Fibroblast of peridontal ligament (primary cell): ENCODE data around the gene PPP1R2B.
"Not testable (repeated sequence)": the region's sequence is repeated elsewhere in the genome, so short reads cannot be mapped to it uniquely, and the experiment has no call there.

ENCODE experiments used
- DNase-seq: peaks from one replicate; pipeline ENCODE4 v3.0.0-alpha.2; 2010; ENCODE audit errors: extremely low read depth

PPP1R2B gene

GRCh38 chr5:156850206-156850751 is at the start of gene PPP1R2B:
PPP1R2B (plus strand) TSS chr5:156850295; CDS start chr5:156850563, 268 bp downstream.
- DNase-seq, result no peak

- no peak for DNase-seq
These were observed 49.2 kb upstream of the PPP1R2B start for GRCh38 chr5:156800929-156801328.

GRCh38 chr5:156802501-156802900 is 47.6 kb upstream of the PPP1R2B start:
- no peak for DNase-seq

GRCh38 chr5:156803404-156803803 is 46.7 kb upstream of the PPP1R2B start:
- DNase-seq, result no peak

GRCh38 chr5:156812959-156813358 is 37.1 kb upstream of the PPP1R2B start:
- DNase-seq, result no peak

GRCh38 chr5:156815988-156816599 is 34.0 kb upstream of the PPP1R2B start:
- DNase-seq, result peak; percentile 49

- no peak for DNase-seq
These were observed 30.6 kb upstream of the PPP1R2B start for GRCh38 chr5:156819537-156819936.

GRCh38 chr5:156819967-156820581 is 30.0 kb upstream of the PPP1R2B start:
- no peak for DNase-seq

- DNase-seq, result no peak
These were observed 25.9 kb upstream of the PPP1R2B start for GRCh38 chr5:156824241-156824640.

GRCh38 chr5:156824800-156825199 is 25.3 kb upstream of the PPP1R2B start:
- DNase-seq, result peak; percentile 75

GRCh38 chr5:156825688-156826087 is 24.4 kb upstream of the PPP1R2B start:
- DNase-seq, result no peak

GRCh38 chr5:156826150-156826549 is 23.9 kb upstream of the PPP1R2B start:
- DNase-seq, result no peak

- no peak for DNase-seq
These were observed 15.2 kb upstream of the PPP1R2B start for GRCh38 chr5:156834916-156835315.

GRCh38 chr5:156835905-156836304 is 14.2 kb upstream of the PPP1R2B start:
- DNase-seq, result no peak

- DNase-seq, result peak; percentile 1
These were observed 13.2 kb upstream of the PPP1R2B start for GRCh38 chr5:156836846-156837245.

GRCh38 chr5:156838961-156839360 is 11.1 kb upstream of the PPP1R2B start:
- no peak for DNase-seq

- no peak for DNase-seq
These were observed 8.4 kb upstream of the PPP1R2B start for GRCh38 chr5:156841737-156842136.

- no peak for DNase-seq
These were observed 3.2 kb upstream of the PPP1R2B start for GRCh38 chr5:156846914-156847313.

- DNase-seq, result not testable (repeated sequence)
These were observed 1.6 kb upstream of the PPP1R2B start for GRCh38 chr5:156848447-156848846.

GRCh38 chr5:156851880-156852279 is 1.8 kb downstream of the PPP1R2B start:
- no peak for DNase-seq

GRCh38 chr5:156853055-156853454 is 3.0 kb downstream of the PPP1R2B start:
- DNase-seq, result not testable (repeated sequence)

- no peak for DNase-seq
These were observed 15.3 kb downstream of the PPP1R2B start for GRCh38 chr5:156865427-156865826.

GRCh38 chr5:156870498-156870839 is 20.4 kb downstream of the PPP1R2B start:
- DNase-seq, result no peak

- no peak for DNase-seq
These were observed 21.1 kb downstream of the PPP1R2B start for GRCh38 chr5:156871212-156871611.
